Measurements from ENCODE around the gene ARMC6. TPM values are rescaled to one million over a fixed set of nuclear protein-coding genes. Genes with fewer than 3 reads are reported as not detected.

ARMC6 gene
- total and polyA plus RNA-seq, 2 experiments from 2014 or later: 40.9 to 112 TPM

DNA sequence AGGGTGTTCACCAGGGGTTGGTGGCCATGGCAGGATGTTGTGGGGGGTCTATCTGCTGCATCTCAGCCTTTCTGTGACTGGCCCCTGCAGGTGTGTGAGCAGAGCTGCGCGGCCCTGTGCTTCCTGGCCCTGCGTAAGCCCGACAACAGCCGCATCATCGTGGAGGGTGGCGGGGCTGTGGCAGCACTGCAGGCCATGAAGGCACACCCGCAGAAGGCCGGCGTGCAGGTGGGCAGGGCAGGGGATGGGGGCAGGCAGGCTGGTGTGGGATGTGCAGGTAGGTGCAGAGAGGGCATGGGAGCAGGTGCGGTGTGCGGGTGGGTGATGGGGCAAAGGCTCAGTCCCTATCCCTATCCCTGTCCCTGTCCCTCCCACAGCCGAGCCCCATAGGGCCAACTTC, 22.3 kb downstream of the ARMC6 start:
- no peaks in the 10 kb centered on the region for H3K4me1 Mint-ChIP-seq
- H3K27ac ChIP-seq (ENCODE audit: low read depth): no peak overlapping the region
- peaks cover 6% of the 10 kb centered on the region; the same call in 1 of the 2 replicates for H4K20me1 ChIP-seq (replicated peaks; ENCODE audit: insufficient read depth)
- H3K27me3 ChIP-seq (ENCODE audit: insufficient read depth): no peaks in the 10 kb centered on the region
- peaks cover 4% of the 10 kb centered on the region; the same call in 1 of the 2 replicates for H3F3A ChIP-seq (replicated peaks; ENCODE audit: low read depth)
- peaks cover 11% of the 10 kb centered on the region for H3K27me3 Mint-ChIP-seq (ENCODE audit: insufficient read depth, low read depth, poor library complexity)
- H3K4me3 Mint-ChIP-seq: no peak overlapping the region
- no peaks in the 10 kb centered on the region for H3K9me3 Mint-ChIP-seq
- H3K4me2 ChIP-seq: no peak overlapping the region
- H3K4me3 ChIP-seq: no peak overlapping the region
- H3K36me3 ChIP-seq (ENCODE audit: insufficient read depth): peaks cover 6% of the 10 kb centered on the region; the same call in 1 of the 2 replicates
- TF ChIP-seq EZH2 (IDR thresholded peaks at IDR 0.05; ENCODE audit: low read depth, unreplicated experiment) (no peak), ZNF114 (CRISPR knock-in tag; IDR thresholded peaks at IDR 0.05) (no peak), ZNF462 (CRISPR knock-in tag; IDR thresholded peaks at IDR 0.05) (no peak), CTCF (conservative IDR thresholded peaks at IDR 0.05; ENCODE audit: low read depth in 2 of 2) (no peak), ETS1 (IDR thresholded peaks at IDR 0.05) (no peak), STAT1 (IDR thresholded peaks at IDR 0.05; ENCODE audit: unreplicated experiment) (no peak), POLR2AphosphoS5 (IDR thresholded peaks at IDR 0.05; ENCODE audit: low read depth) (no peak), EZH2phosphoT487 (IDR thresholded peaks at IDR 0.05; ENCODE audit: unreplicated experiment) (no peak), ZNF331 (CRISPR knock-in tag; IDR thresholded peaks at IDR 0.05; ENCODE audit: low read depth) (no peak), NANOG (IDR thresholded peaks at IDR 0.05; ENCODE audit: borderline replicate concordance) (no peak), CREB1 (CRISPR knock-in tag; IDR thresholded peaks at IDR 0.05; ENCODE audit: low read depth) (no peak), JUNB (IDR thresholded peaks at IDR 0.05; ENCODE audit: unreplicated experiment) (no peak)
- TF ChIP-seq, protein P1, sequence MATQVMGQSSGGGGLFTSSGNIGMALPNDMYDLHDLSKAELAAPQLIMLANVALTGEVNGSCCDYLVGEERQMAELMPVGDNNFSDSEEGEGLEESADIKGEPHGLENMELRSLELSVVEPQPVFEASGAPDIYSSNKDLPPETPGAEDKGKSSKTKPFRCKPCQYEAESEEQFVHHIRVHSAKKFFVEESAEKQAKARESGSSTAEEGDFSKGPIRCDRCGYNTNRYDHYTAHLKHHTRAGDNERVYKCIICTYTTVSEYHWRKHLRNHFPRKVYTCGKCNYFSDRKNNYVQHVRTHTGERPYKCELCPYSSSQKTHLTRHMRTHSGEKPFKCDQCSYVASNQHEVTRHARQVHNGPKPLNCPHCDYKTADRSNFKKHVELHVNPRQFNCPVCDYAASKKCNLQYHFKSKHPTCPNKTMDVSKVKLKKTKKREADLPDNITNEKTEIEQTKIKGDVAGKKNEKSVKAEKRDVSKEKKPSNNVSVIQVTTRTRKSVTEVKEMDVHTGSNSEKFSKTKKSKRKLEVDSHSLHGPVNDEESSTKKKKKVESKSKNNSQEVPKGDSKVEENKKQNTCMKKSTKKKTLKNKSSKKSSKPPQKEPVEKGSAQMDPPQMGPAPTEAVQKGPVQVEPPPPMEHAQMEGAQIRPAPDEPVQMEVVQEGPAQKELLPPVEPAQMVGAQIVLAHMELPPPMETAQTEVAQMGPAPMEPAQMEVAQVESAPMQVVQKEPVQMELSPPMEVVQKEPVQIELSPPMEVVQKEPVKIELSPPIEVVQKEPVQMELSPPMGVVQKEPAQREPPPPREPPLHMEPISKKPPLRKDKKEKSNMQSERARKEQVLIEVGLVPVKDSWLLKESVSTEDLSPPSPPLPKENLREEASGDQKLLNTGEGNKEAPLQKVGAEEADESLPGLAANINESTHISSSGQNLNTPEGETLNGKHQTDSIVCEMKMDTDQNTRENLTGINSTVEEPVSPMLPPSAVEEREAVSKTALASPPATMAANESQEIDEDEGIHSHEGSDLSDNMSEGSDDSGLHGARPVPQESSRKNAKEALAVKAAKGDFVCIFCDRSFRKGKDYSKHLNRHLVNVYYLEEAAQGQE (IDR thresholded peaks at IDR 0.05; ENCODE audit: unreplicated experiment): no peak
- ATAC-seq: no peak
- peaks cover 62% of the 10 kb centered on the region for H3K36me3 Mint-ChIP-seq (ENCODE audit: low read depth)
- H3K79me2 ChIP-seq (replicated peaks; ENCODE audit: insufficient read depth): no peaks in the 10 kb centered on the region
- no peak overlapping the region for H3K27ac Mint-ChIP-seq
- no peak overlapping the region for H2AFZ ChIP-seq
- no peak for DNase-seq (ENCODE audit: low spot score)
- H3K9me2 ChIP-seq (ENCODE audit: insufficient read depth): no peaks in the 10 kb centered on the region
- H3K4me1 ChIP-seq (ENCODE audit: insufficient read depth): no peaks in the 10 kb centered on the region
